Measurements from ENCODE around the gene RALGPS2. TPM values are rescaled to one million over a fixed set of nuclear protein-coding genes. Genes with fewer than 3 reads are reported as not detected.
"Not testable (repeated sequence)": the region's sequence is repeated elsewhere in the genome, so short reads cannot be mapped to it uniquely, and the experiment has no call there.

Gene RALGPS2
- total RNA-seq, 1 donor from 2014 or later, result 78.7 TPM

- no peak overlapping the region for H3K4me3 ChIP-seq
- H4K20me1 ChIP-seq (ENCODE audit: low read depth), result peaks cover 20% of the 10 kb centered on the region
- peaks cover 2% of the 10 kb centered on the region for H3K27me3 Mint-ChIP-seq (ENCODE audit: insufficient read depth, low read depth)
- no peaks in the 10 kb centered on the region for H3K27me3 ChIP-seq
- no peak overlapping the region for H3K27ac ChIP-seq
- no peaks in the 10 kb centered on the region for H3K9me3 ChIP-seq (ENCODE audit: low read depth)
- peaks cover 36% of the 10 kb centered on the region for H3K79me2 ChIP-seq (ENCODE audit: low read depth)
- peaks cover 41% of the 10 kb centered on the region for H3K36me3 Mint-ChIP-seq
- no peak for TF ChIP-seq EZH2phosphoT487 (IDR thresholded peaks at IDR 0.05)
- TF ChIP-seq EZH2 (IDR thresholded peaks at IDR 0.05), result no peak
- no peak for TF ChIP-seq CTCF (IDR thresholded peaks at IDR 0.05)
- peaks cover 10% of the 10 kb centered on the region for H3K9me3 Mint-ChIP-seq
- no peak for DNase-seq (ENCODE audit: low spot score)
- no peaks in the 10 kb centered on the region for H3K36me3 ChIP-seq
- H3K4me2 ChIP-seq, result no peak overlapping the region
- no peak overlapping the region for H3K27ac Mint-ChIP-seq
- no peak overlapping the region for H2AFZ ChIP-seq (replicated peaks)
- H3F3A ChIP-seq (ENCODE audit: low read depth), result no peaks in the 10 kb centered on the region
- H3K4me1 ChIP-seq, result no peaks in the 10 kb centered on the region
- H3K4me3 Mint-ChIP-seq, result no peak overlapping the region
- H3K9ac ChIP-seq, result no peak overlapping the region
- H3K4me1 Mint-ChIP-seq, result no peaks in the 10 kb centered on the region
Measured at GRCh38 chr1:178749581-178750166, 24.6 kb downstream of the RALGPS2 start.

DNA sequence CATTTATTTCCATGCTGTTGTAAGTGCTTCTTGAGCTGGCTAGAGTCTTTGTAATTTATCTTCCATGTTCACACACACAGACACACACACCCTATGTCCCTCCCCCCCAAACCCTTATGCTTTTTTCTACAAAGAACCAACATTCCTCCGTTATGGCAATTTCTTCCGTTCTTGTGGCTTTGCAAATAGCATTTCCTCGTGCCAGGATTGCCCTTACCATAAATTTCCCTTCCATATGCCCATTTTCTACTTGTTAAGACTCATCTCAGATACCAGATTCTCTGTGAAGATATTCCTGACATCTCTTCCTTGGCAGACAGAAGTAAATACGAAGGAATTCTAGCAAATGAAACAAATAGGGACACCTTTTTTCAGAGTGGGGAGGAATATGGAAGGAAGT lies 26.0 kb downstream of the RALGPS2 start:
- Mint-ChIP-seq H3K4me3 (no peak overlapping the region), H3K4me1 (no peaks in the 10 kb centered on the region), H3K36me3 (peaks cover 43% of the 10 kb centered on the region), H3K27ac (no peak overlapping the region), H3K9me3 (peaks cover 24% of the 10 kb centered on the region), H3K27me3 (ENCODE audit: insufficient read depth, low read depth) (peaks cover 5% of the 10 kb centered on the region)
- no peaks in the 10 kb centered on the region for H3F3A ChIP-seq (ENCODE audit: low read depth)
- H3K9ac ChIP-seq, result no peak overlapping the region
- no peaks in the 10 kb centered on the region for H3K9me3 ChIP-seq (ENCODE audit: low read depth)
- peaks cover 50% of the 10 kb centered on the region for H3K79me2 ChIP-seq (ENCODE audit: low read depth)
- H3K4me3 ChIP-seq, result no peak overlapping the region
- no peaks in the 10 kb centered on the region for H3K4me1 ChIP-seq
- DNase-seq (ENCODE audit: low spot score), result no peak
- H3K4me2 ChIP-seq, result no peak overlapping the region
- TF ChIP-seq CTCF (IDR thresholded peaks at IDR 0.05) (no peak), EZH2 (IDR thresholded peaks at IDR 0.05) (no peak), EZH2phosphoT487 (IDR thresholded peaks at IDR 0.05) (no peak)
- no peak overlapping the region for H2AFZ ChIP-seq (replicated peaks)
- no peak overlapping the region for H3K27ac ChIP-seq
- peaks cover 20% of the 10 kb centered on the region for H4K20me1 ChIP-seq (ENCODE audit: low read depth)
- no peaks in the 10 kb centered on the region for H3K36me3 ChIP-seq
- no peaks in the 10 kb centered on the region for H3K27me3 ChIP-seq

DNA sequence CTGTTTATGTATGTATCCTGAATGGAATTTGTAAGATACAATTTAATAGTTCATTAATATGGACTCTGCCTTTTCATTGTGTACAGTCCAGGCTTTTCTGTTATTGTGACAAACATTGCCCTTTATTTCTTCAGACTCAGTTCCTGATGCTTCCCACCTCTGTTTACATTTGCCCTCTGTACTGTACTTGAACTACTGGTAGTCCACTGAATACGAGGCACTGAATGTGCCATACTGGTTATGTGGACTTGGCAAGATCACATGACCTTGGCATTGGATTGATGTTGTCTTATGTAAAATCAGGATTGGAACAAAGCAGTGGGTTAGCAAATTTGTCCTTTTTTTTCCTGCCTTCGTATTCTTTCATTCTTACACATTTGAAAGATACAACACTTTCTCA lies 27.8 kb downstream of the RALGPS2 start:
- Mint-ChIP-seq H3K27me3 (ENCODE audit: insufficient read depth, low read depth) (peaks cover 5% of the 10 kb centered on the region), H3K27ac (no peak overlapping the region), H3K9me3 (peaks cover 42% of the 10 kb centered on the region), H3K4me1 (no peaks in the 10 kb centered on the region), H3K4me3 (no peak overlapping the region), H3K36me3 (peaks cover 47% of the 10 kb centered on the region)
- Histone ChIP-seq H3K36me3 (no peaks in the 10 kb centered on the region), H3K4me3 (no peak overlapping the region), H3K27me3 (no peaks in the 10 kb centered on the region), H4K20me1 (ENCODE audit: low read depth) (peaks cover 20% of the 10 kb centered on the region), H3K4me1 (no peaks in the 10 kb centered on the region), H3K27ac (no peak overlapping the region), H3K4me2 (no peak overlapping the region), H3K9me3 (ENCODE audit: low read depth) (no peaks in the 10 kb centered on the region), H2AFZ (replicated peaks) (no peak overlapping the region), H3F3A (ENCODE audit: low read depth) (no peaks in the 10 kb centered on the region), H3K9ac (no peak overlapping the region), H3K79me2 (ENCODE audit: low read depth) (peaks cover 68% of the 10 kb centered on the region)
- DNase-seq (ENCODE audit: low spot score), result no peak
- TF ChIP-seq CTCF (IDR thresholded peaks at IDR 0.05), result no peak
- no peak for TF ChIP-seq EZH2 (IDR thresholded peaks at IDR 0.05)
- TF ChIP-seq EZH2phosphoT487 (IDR thresholded peaks at IDR 0.05), result no peak

DNA sequence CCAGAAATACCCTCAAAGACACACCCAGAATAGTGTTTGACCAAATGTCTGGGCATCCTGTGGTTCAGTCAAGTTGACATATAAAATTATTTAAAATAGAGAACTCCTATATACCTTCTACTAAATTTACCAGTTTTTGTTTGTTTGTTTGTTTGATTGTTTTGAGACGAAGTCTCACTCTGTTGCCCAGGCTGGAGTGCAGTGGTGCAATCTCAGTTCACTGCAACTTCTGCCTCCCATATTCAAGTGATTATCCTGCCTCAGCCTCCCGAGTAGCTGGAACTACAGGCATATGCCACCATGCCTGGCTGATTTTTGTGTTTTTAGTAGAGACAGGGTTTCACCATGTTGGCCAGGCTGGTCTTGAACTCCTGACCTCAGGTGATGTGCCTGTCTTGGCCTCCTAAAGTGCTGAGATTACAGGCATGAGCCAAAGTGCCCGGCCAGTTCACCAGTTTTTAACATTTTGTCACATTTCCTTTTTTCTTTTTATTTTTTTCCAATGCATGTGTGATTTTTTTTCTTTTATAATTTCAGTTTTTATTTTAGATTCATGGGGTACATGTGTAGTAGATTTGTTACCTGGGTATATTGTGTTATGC lies 29.7 kb downstream of the RALGPS2 start:
- H3K27ac ChIP-seq; H3K4me3 Mint-ChIP-seq; H3K4me2 ChIP-seq; H3K27me3 ChIP-seq; H3K27ac Mint-ChIP-seq; H3F3A ChIP-seq (ENCODE audit: low read depth); H3K4me1 Mint-ChIP-seq; H3K4me3 ChIP-seq; H2AFZ ChIP-seq (replicated peaks); H3K36me3 ChIP-seq; H3K9me3 ChIP-seq (ENCODE audit: low read depth); H3K4me1 ChIP-seq; H3K27me3 Mint-ChIP-seq (ENCODE audit: insufficient read depth, low read depth); DNase-seq (ENCODE audit: low spot score); H3K9ac ChIP-seq: not testable (repeated sequence)
- Mint-ChIP-seq H3K36me3 (peaks cover 53% of the 10 kb centered on the region), H3K9me3 (peaks cover 59% of the 10 kb centered on the region)
- peaks cover 84% of the 10 kb centered on the region for H3K79me2 ChIP-seq (ENCODE audit: low read depth)
- H4K20me1 ChIP-seq (ENCODE audit: low read depth), result peaks cover 20% of the 10 kb centered on the region

All from neural progenitor cell (in vitro differentiated cells).